ENCODE measurements around the gene SELENOP.

GRCh38 chr5:42781584-42781983 lies 30.1 kb downstream of the SELENOP start:
- TF ChIP-seq CTCF (conservative IDR thresholded peaks at IDR 0.05 in 1 of 2, IDR thresholded peaks at IDR 0.05 in 1 of 2; ENCODE audit: extremely low read depth in 1 of 2, insufficient read depth in 1 of 2, low read depth in 1 of 2, low read length in 2 of 2) (no peak), EZH2 (IDR thresholded peaks at IDR 0.05; ENCODE audit: borderline replicate concordance, low read length) (no peak)
